WTC11 (cell line): ENCODE data around the gene GPRC5C.

Experiments used
- CBFB ChIP-seq: sonication (generic); formaldehyde crosslinking; IDR thresholded peaks from 2 replicates; pipeline ENCODE4 v1.8.1; 2022; ENCODE audit warnings: mild to moderate bottlenecking, low read depth, missing genetic modification reagents
- FOXK1 ChIP-seq: sonication (generic); formaldehyde crosslinking; IDR thresholded peaks from 2 replicates; pipeline ENCODE4 v1.8.0; 2022; ENCODE audit warnings: mild to moderate bottlenecking, moderate library complexity, missing genetic modification reagents
- NFYB ChIP-seq: sonication (generic); formaldehyde crosslinking; conservative IDR thresholded peaks from 2 replicates; pipeline ENCODE4 v1.8.0; 2022; ENCODE audit warnings: low read depth, missing genetic modification reagents
- NR2C2 ChIP-seq: sonication (generic); formaldehyde crosslinking; IDR thresholded peaks from 2 replicates; pipeline ENCODE4 v1.8.0; 2022; ENCODE audit warnings: mild to moderate bottlenecking, missing genetic modification reagents
- TCF7 ChIP-seq: sonication (generic); formaldehyde crosslinking; IDR thresholded peaks from 2 replicates; pipeline ENCODE4 v1.8.0; 2022; ENCODE audit warnings: mild to moderate bottlenecking, low read depth, missing genetic modification reagents, moderate library complexity
- TF ChIP-seq, protein P1 (sequence below): fragments of 200-600 bp; IDR thresholded peaks from 2 replicates; pipeline ENCODE4 v1.8.0; 2022; ENCODE audit warnings: antibody characterized with exemption
- TF ChIP-seq, protein P2 (sequence below): fragments of 250-450 bp; sonication (Bioruptor Pico); IDR thresholded peaks from 2 replicates; pipeline ENCODE4 v1.9.0; 2021; ENCODE audit warnings: mild to moderate bottlenecking
- TF ChIP-seq, protein P3 (sequence below): sonication (generic); formaldehyde crosslinking; IDR thresholded peaks from 2 replicates; pipeline ENCODE4 v1.8.0; 2022; ENCODE audit warnings: mild to moderate bottlenecking, missing genetic modification reagents

- TF ChIP-seq, protein P1, sequence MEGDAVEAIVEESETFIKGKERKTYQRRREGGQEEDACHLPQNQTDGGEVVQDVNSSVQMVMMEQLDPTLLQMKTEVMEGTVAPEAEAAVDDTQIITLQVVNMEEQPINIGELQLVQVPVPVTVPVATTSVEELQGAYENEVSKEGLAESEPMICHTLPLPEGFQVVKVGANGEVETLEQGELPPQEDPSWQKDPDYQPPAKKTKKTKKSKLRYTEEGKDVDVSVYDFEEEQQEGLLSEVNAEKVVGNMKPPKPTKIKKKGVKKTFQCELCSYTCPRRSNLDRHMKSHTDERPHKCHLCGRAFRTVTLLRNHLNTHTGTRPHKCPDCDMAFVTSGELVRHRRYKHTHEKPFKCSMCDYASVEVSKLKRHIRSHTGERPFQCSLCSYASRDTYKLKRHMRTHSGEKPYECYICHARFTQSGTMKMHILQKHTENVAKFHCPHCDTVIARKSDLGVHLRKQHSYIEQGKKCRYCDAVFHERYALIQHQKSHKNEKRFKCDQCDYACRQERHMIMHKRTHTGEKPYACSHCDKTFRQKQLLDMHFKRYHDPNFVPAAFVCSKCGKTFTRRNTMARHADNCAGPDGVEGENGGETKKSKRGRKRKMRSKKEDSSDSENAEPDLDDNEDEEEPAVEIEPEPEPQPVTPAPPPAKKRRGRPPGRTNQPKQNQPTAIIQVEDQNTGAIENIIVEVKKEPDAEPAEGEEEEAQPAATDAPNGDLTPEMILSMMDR = no peak
- TF ChIP-seq FOXK1 (CRISPR knock-in tag) (no peak), TCF7 (CRISPR knock-in tag) (no peak), CBFB (CRISPR knock-in tag) (no peak), NFYB (no peak), NR2C2 (CRISPR knock-in tag) (no peak)
- TF ChIP-seq, protein P2, sequence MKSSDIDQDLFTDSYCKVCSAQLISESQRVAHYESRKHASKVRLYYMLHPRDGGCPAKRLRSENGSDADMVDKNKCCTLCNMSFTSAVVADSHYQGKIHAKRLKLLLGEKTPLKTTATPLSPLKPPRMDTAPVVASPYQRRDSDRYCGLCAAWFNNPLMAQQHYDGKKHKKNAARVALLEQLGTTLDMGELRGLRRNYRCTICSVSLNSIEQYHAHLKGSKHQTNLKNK (CRISPR knock-in tag) = no peak
- TF ChIP-seq, protein P3, sequence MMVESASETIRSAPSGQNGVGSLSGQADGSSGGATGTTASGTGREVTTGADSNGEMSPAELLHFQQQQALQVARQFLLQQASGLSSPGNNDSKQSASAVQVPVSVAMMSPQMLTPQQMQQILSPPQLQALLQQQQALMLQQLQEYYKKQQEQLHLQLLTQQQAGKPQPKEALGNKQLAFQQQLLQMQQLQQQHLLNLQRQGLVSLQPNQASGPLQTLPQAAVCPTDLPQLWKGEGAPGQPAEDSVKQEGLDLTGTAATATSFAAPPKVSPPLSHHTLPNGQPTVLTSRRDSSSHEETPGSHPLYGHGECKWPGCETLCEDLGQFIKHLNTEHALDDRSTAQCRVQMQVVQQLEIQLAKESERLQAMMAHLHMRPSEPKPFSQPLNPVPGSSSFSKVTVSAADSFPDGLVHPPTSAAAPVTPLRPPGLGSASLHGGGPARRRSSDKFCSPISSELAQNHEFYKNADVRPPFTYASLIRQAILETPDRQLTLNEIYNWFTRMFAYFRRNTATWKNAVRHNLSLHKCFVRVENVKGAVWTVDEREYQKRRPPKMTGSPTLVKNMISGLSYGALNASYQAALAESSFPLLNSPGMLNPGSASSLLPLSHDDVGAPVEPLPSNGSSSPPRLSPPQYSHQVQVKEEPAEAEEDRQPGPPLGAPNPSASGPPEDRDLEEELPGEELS (CRISPR knock-in tag) = no peak
These were observed 27.7 kb upstream of the GPRC5C start for GRCh38 chr17:74404218-74404617.
